Panc1 (cell line): Measurements from ENCODE around the gene TMEM208. TPM values are rescaled to one million over a fixed set of nuclear protein-coding genes. Genes with fewer than 3 reads are reported as not detected.

Experiments
- ATAC-seq: fragments of 200-7000 bp; cut with Tn5 transposase; 2 replicates; pipeline ENCODE4 v1.9.1; 2020; ENCODE audit warnings: mild to moderate bottlenecking, moderate library complexity
- BruUV-seq: library from RNA; stranded (reverse); fragments of 400-500 nt; replicated peaks from 2 replicates; lab custom pipeline; 2021; lab: Mats Ljungman, UMichigan
- CTCF ChIA-PET: fragments of 300-600 bp; sonication (Branson Sonifier 250); formaldehyde crosslinking; loops from one replicate; lab custom pipeline; 2022; ENCODE audit warnings: antibody characterized with exemption; lab: Charles Lee
- POLR2A ChIA-PET: fragments of 300-600 bp; sonication (Branson Sonifier 250); formaldehyde crosslinking; loops from one replicate; lab custom pipeline; 2022; ENCODE audit warnings: antibody characterized with exemption; lab: Charles Lee
- DNase-seq: peaks from one replicate; pipeline ENCODE4 v3.0.0-alpha.2; 2010; ENCODE audit warnings: low read depth, low spot score
- H3K27ac ChIP-seq: 2 replicates; pipeline ENCODE4 v1.5.1; 2011; ENCODE audit warnings: mild to moderate bottlenecking, low read length, inconsistent platforms
- H3K27me3 ChIP-seq: fragments of 200-500 bp; sonication (Bioruptor generic); 2 replicates; pipeline ENCODE4 v1.6.0; 2014; ENCODE audit warnings: low read length, inconsistent platforms; ENCODE audit not compliant: control insufficient read depth, insufficient read depth
- H3K36me3 ChIP-seq: fragments of 200-500 bp; sonication (Bioruptor generic); 2 replicates; pipeline ENCODE4 v1.5.1; 2014; ENCODE audit warnings: inconsistent platforms, mild to moderate bottlenecking, low read length, moderate library complexity; ENCODE audit not compliant: control insufficient read depth, insufficient read depth
- H3K4me1 ChIP-seq: 2 replicates; pipeline ENCODE4 v1.5.1; 2011; ENCODE audit warnings: inconsistent platforms, mild to moderate bottlenecking, low read length, moderate library complexity; ENCODE audit not compliant: control insufficient read depth, insufficient read depth
- H3K4me3 ChIP-seq, 2 experiments: 2 replicates each; pipeline ENCODE4 v1.5.1; 2011 to 2012; ENCODE audit warnings: low read depth in 2 of 2, low read length in 2 of 2, mild to moderate bottlenecking in 2 of 2, inconsistent platforms in 1 of 2, moderate library complexity in 1 of 2
- H3K9me3 ChIP-seq: fragments of 200-500 bp; sonication (Bioruptor generic); 2 replicates; pipeline ENCODE4 v1.5.1; 2014; ENCODE audit warnings: low read depth, mild to moderate bottlenecking, inconsistent platforms, low read length, moderate library complexity; ENCODE audit not compliant: control insufficient read depth, insufficient read depth
- POLR2AphosphoS5 ChIP-seq: IDR thresholded peaks from 2 replicates; pipeline ENCODE4 v1.6.1; 2012; ENCODE audit warnings: mild to moderate bottlenecking, low read depth, low read length, moderate library complexity
- SIN3A ChIP-seq: IDR thresholded peaks from 2 replicates; pipeline ENCODE4 v1.6.1; 2012; ENCODE audit warnings: low read depth, mild to moderate bottlenecking, low read length, moderate library complexity, borderline replicate concordance; ENCODE audit not compliant: insufficient read depth
- TCF7L2 ChIP-seq: IDR thresholded peaks from 2 replicates; pipeline ENCODE4 v1.6.1; 2011; ENCODE audit warnings: mild to moderate bottlenecking, low read depth, low read length, inconsistent platforms
- in situ Hi-C: cut with HindIII; loops from 2 replicates; pipeline ENCODE4 v1.10.0; 2016; ENCODE audit warnings: low sequenced_read_pairs, low pct_unique_long_range_greater_than_20kb
- intact Hi-C: fragments of 100-400 bp; cut with micrococcal nuclease; formaldehyde crosslinking; loops from one replicate; pipeline ENCODE4 v1.10.0; 2022; ENCODE audit not compliant: unreplicated experiment
- total RNA-seq: library from RNA; stranded (reverse); gene quantifications from one replicate; pipeline ENCODE4 v1.2.1, GENCODE V29; 2021; ENCODE audit not compliant: unreplicated experiment
- TF ChIP-seq, protein P1 (sequence below), 2 experiments: IDR thresholded peaks; 2 replicates each; pipeline ENCODE4 v1.6.1; 2011 to 2012; ENCODE audit warnings: low read depth in 2 of 2, control low read depth in 1 of 2, low read length in 1 of 2, mild to moderate bottlenecking in 1 of 2, moderate library complexity in 1 of 2; ENCODE audit not compliant: insufficient read depth in 1 of 2
- TF ChIP-seq, protein P2 (sequence below): fragments of 450-650 bp; IDR thresholded peaks from 2 replicates; pipeline ENCODE4 v1.5.1; 2017; ENCODE audit warnings: mild to moderate bottlenecking

The TMEM208 gene
- total RNA-seq, 1 experiment from 2014 or later = 25.6 TPM

DNA sequence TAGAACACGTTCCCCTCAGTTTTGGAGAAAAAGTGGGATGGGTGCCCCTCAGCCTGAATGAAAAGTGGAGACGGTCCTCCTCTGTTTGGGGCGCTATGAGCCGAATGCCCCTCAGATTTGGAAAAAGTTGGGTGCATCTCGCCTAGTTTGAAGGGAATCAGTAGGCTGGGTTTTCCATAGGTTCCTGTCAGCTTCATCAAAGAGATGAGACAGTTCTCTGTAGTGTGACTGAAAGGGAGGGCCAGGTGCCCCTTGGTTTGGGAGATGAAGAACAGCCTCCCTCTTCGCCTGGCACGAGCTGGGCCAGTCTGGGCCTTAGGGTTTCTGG, 21.1 kb downstream of the TMEM208 start:
- no peak overlapping the region for H3K27ac ChIP-seq
- BruUV-seq = no TSS peak

DNA sequence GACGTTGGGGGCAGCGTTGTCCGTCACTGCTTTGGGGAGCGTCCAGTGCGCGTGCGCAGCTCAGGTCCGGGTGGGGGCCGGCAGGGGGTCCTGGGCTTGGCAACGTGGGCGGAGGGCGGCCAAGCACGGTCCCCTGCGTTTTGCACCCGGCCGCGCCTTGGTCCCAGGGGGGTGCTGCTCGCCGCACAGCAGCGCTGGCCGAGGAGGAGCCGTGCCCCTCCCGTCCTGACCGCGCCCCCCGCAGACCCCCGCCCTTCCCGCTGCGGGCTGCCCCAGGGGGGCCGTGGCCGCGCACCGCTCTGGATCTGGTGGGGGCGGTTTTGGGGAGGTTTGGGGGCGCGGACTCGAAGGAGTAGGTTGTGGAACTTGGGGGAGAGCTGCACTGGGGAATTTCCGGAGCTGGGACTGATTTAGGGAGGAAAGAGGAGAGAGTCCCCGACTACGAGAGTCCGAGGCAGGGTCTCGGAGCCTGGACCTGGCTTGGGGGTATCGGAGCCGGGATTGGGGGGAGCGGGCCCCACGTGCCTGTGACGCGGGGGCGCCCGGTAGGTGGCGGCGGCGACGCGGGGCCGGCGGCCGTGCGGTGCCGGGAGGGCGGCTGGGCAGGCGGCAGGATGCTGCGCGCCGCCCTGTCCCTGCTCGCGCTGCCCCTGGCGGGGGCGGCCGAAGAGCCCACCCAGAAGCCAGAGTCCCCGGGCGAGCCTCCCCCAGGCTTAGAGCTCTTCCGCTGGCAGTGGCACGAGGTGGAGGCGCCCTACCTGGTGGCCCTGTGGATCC, 21.7 kb downstream of the TMEM208 start, which contains the start of gene SLC9A5:
TSS of gene SLC9A5 (plus strand) at position 579 of the 777 bp plus-strand sequence. CDS start at position 615, 36 bp downstream.
- Histone ChIP-seq H3K9me3 (no peaks in the 10 kb centered on the region), H3K27me3 (no peaks in the 10 kb centered on the region), H3K4me1 (peaks cover 7% of the 10 kb centered on the region), H3K4me3 (peak within 1 kb of the TSS; percentile 64 to 73), H3K27ac (no peak within 1 kb of the TSS), H3K36me3 (no peaks in the 10 kb centered on the region; the same call in 1 of the 2 replicates)
- TF ChIP-seq SIN3A = no peak
- TF ChIP-seq, protein P1, sequence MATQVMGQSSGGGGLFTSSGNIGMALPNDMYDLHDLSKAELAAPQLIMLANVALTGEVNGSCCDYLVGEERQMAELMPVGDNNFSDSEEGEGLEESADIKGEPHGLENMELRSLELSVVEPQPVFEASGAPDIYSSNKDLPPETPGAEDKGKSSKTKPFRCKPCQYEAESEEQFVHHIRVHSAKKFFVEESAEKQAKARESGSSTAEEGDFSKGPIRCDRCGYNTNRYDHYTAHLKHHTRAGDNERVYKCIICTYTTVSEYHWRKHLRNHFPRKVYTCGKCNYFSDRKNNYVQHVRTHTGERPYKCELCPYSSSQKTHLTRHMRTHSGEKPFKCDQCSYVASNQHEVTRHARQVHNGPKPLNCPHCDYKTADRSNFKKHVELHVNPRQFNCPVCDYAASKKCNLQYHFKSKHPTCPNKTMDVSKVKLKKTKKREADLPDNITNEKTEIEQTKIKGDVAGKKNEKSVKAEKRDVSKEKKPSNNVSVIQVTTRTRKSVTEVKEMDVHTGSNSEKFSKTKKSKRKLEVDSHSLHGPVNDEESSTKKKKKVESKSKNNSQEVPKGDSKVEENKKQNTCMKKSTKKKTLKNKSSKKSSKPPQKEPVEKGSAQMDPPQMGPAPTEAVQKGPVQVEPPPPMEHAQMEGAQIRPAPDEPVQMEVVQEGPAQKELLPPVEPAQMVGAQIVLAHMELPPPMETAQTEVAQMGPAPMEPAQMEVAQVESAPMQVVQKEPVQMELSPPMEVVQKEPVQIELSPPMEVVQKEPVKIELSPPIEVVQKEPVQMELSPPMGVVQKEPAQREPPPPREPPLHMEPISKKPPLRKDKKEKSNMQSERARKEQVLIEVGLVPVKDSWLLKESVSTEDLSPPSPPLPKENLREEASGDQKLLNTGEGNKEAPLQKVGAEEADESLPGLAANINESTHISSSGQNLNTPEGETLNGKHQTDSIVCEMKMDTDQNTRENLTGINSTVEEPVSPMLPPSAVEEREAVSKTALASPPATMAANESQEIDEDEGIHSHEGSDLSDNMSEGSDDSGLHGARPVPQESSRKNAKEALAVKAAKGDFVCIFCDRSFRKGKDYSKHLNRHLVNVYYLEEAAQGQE (IDR thresholded peaks at IDR 0.05; ENCODE audit: insufficient read depth in 1 of 2, low read depth in 2 of 2, low read length in 1 of 2) = no peak
- TF ChIP-seq POLR2AphosphoS5 = no peak
- TF ChIP-seq, protein P2, sequence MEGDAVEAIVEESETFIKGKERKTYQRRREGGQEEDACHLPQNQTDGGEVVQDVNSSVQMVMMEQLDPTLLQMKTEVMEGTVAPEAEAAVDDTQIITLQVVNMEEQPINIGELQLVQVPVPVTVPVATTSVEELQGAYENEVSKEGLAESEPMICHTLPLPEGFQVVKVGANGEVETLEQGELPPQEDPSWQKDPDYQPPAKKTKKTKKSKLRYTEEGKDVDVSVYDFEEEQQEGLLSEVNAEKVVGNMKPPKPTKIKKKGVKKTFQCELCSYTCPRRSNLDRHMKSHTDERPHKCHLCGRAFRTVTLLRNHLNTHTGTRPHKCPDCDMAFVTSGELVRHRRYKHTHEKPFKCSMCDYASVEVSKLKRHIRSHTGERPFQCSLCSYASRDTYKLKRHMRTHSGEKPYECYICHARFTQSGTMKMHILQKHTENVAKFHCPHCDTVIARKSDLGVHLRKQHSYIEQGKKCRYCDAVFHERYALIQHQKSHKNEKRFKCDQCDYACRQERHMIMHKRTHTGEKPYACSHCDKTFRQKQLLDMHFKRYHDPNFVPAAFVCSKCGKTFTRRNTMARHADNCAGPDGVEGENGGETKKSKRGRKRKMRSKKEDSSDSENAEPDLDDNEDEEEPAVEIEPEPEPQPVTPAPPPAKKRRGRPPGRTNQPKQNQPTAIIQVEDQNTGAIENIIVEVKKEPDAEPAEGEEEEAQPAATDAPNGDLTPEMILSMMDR = no peak; the same call in 1 of the 2 replicates
- BruUV-seq = no TSS peak
- POLR2A ChIA-PET = interaction anchor here (0.6 kb wide), 1 partner anchor 304 kb away, joined by 7 read pairs; no protein-coding TSS in a partner anchor
- DNase-seq = no peak
- intact Hi-C loops = no loop called here
- in situ Hi-C loops = no loop called here
- peak; percentile 29 for ATAC-seq
- CTCF ChIA-PET = no interaction called here

More for the DNA sequence above, 21.1 kb downstream of the TMEM208 start:
- Histone ChIP-seq H3K36me3 (no peaks in the 10 kb centered on the region; the same call in 1 of the 2 replicates), H3K4me1 (peaks cover 7% of the 10 kb centered on the region), H3K27me3 (no peaks in the 10 kb centered on the region), H3K9me3 (no peaks in the 10 kb centered on the region), H3K4me3 (peak overlapping the region; percentile 64 to 73)
- CTCF ChIA-PET = interaction anchor here (0.6 kb wide), 1 partner anchor 66 kb away, joined by 6 read pairs; no protein-coding TSS in a partner anchor
- in situ Hi-C loops = no loop called here
- DNase-seq = no peak
- intact Hi-C loops = no loop called here
- POLR2A ChIA-PET = interaction anchor here (0.6 kb wide), 1 partner anchor 304 kb away, joined by 7 read pairs; no protein-coding TSS in a partner anchor
- TF ChIP-seq, protein P2 = no peak
- no peak for TF ChIP-seq SIN3A
- TF ChIP-seq, protein P1 (IDR thresholded peaks at IDR 0.05; ENCODE audit: insufficient read depth in 1 of 2, low read depth in 2 of 2, low read length in 1 of 2) = no peak
- TF ChIP-seq TCF7L2 = no peak
- TF ChIP-seq POLR2AphosphoS5 = no peak
- 0 out of 2 replicates have a peak, but pooled peaks have one; percentile 7 for ATAC-seq
